ENCODE results near the gene OR2V2.

The OR2V2 gene

GRCh38 chr5:181198106-181198685 lies 50.8 kb downstream of the OR2V2 start:
- CTCF ChIA-PET, result interaction anchor here (1.5 to 2.1 kb wide), 4 partner anchors 9 to 16 kb away, joined by 4 to 13 read pairs (median 7); no protein-coding TSS in a partner anchor
- POLR2A ChIA-PET, result interaction anchor here (1.4 kb wide), 1 partner anchor 9 kb away, joined by 7 read pairs; no protein-coding TSS in a partner anchor

GRCh38 chr5:181198905-181199519 lies 51.6 kb downstream of the OR2V2 start:
- TF ChIP-seq CTCF (IDR thresholded peaks at IDR 0.05; ENCODE audit: control extremely low read depth, extremely low read depth, low read depth, missing control alignments), result no peak
- CTCF ChIA-PET, result interaction anchor here (0.9 to 1.5 kb wide), 3 partner anchors 9 to 28 kb away, joined by 3 to 12 read pairs (median 3); no protein-coding TSS in a partner anchor

More at GRCh38 chr5:181198106-181198685, 50.8 kb downstream of the OR2V2 start:
- no peak for TF ChIP-seq CTCF (IDR thresholded peaks at IDR 0.05; ENCODE audit: control extremely low read depth, extremely low read depth, low read depth, missing control alignments)
- no peak for DNase-seq (ENCODE audit: extremely low spot score)

DNA sequence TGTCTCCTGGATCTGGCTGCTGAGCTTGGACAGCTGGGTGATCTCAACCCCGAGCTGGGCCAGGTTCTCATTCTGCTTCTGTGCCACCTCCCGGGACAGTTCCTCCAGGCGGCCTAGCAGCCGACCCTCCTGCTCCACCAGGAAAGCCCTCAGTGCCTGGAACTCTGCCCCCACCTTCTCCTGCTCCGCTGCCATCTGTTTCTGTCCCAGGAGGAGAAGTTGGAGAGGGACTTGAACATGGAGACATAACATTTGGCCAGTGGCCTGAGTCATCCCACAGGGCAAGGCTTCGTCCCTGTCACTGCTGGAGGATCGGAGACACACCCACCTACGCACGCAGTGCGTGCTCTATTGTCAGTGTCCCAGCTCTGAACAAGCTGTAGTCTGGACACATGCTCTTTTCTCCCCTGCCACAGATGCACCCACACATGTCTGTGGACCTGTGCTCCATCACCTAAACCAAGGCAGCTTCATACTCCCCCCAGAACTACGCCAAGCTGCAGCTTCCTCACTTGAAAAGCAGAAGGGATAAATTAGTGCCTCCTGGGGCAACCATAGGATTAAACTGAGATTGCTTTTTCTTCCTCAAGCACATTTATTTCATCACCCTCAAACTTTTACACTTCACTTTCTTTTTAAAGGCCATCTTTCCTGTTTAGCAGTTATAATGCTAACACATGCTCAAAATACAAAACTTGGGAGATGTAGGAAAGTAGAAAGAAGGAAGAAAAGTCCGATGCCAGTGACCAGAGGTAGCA lies 52.7 kb downstream of the OR2V2 start:
- no peak for TF ChIP-seq CTCF (IDR thresholded peaks at IDR 0.05; ENCODE audit: control extremely low read depth, extremely low read depth, low read depth, missing control alignments)
- CTCF ChIA-PET, result interaction anchor here (0.9 to 1.5 kb wide), 3 partner anchors 10 to 30 kb away, joined by 3 to 12 read pairs (median 3); no protein-coding TSS in a partner anchor
- no peak for DNase-seq (ENCODE audit: extremely low spot score)
- POLR2A ChIA-PET, result no interaction called here

More at GRCh38 chr5:181198905-181199519, 51.6 kb downstream of the OR2V2 start:
- DNase-seq (ENCODE audit: extremely low spot score), result peak; percentile 71
- POLR2A ChIA-PET, result interaction anchor here (0.5 kb wide), 1 partner anchor 342 kb away, joined by 3 read pairs; no protein-coding TSS in a partner anchor

DNA sequence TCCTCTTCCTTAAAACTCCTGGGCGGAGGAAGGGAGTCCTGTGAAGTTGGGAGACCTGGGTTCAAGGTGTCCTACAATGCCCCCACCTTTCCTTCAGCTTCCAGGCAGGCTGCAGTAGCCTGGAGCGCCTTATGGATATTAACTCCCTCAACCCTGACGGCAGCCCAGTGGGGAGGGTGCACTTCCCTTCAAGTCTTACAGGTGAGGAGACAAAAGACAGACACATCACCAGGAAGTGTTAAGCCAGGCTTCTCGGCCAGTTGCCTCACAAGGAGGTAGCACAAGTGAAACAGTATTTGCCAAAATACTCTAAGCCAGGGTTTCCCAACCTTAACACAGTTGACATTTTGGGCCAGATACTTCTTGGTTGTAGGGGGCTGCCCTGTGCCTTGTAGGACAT lies 53.4 kb downstream of the OR2V2 start:
- ChIA-PET POLR2A (no interaction called here), CTCF (interaction anchor here (8.2 kb wide), 1 partner anchor 10 kb away, joined by 109 read pairs; no protein-coding TSS in a partner anchor)
- TF ChIP-seq CTCF (IDR thresholded peaks at IDR 0.05; ENCODE audit: control extremely low read depth, extremely low read depth, low read depth, missing control alignments), result no peak
- no peak for DNase-seq (ENCODE audit: extremely low spot score)

DNA sequence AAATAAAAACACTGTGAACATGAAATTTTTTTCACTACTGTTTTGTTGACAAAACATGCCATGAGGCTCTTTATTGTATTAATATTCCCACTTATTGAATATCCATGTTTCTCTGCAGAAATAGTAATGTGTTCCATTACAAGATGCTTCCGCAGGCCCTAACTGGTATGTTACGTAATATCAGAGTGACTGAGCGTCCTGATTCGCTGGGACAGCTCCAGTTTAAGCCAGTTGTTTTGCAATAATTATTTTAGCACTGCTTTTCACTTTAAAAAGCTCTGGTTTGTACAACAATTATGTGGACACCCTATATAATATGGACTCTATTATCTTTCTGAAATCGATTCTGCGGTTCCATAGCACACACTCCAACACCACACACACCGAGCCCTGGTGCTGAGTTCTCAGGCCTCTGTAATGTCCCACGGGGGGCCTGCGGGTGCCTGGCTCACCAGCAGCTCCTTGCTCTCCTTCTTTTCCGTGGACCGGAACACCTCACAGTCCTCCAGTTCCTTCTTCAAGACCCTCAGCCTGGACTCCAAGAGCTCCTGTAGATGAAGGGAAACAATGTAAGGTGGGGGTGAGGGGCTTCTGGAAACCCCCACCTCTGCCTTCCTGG lies 55.8 kb downstream of the OR2V2 start:
- ChIA-PET POLR2A (no interaction called here), CTCF (interaction anchor here (8.2 kb wide), 1 partner anchor 12 kb away, joined by 109 read pairs; no protein-coding TSS in a partner anchor)
- no peak for TF ChIP-seq CTCF (IDR thresholded peaks at IDR 0.05; ENCODE audit: control extremely low read depth, extremely low read depth, low read depth, missing control alignments)
- no peak for DNase-seq (ENCODE audit: extremely low spot score)

DNA sequence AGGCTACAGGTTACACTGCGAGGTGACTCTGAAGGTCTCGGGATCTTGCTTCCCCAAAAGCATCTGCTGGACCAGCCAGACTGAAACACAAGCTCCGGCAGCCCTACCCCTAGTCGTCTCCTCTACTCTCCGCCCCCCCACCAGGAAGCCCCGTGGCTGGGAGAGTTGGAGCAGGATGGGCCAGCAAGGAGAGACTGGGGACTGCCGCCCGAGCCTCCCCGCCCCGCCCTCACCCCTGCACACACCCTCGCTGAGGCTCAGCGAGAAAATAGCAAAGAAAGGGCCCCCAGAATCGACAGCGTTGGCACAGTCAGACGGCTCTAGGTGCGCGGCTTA lies 56.4 kb downstream of the OR2V2 start:
- no peak for DNase-seq (ENCODE audit: extremely low spot score)
- ChIA-PET POLR2A (no interaction called here), CTCF (interaction anchor here (1.0 to 8.2 kb wide), 2 partner anchors 13 to 19 kb away, joined by 3 to 109 read pairs; no protein-coding TSS in a partner anchor)
- no peak for TF ChIP-seq CTCF (IDR thresholded peaks at IDR 0.05; ENCODE audit: control extremely low read depth, extremely low read depth, low read depth, missing control alignments)

Measured in GM10248 (cell line).